ENCODE measurements around the gene TLR6.

Gene TLR6

GRCh38 chr4:38868059-38868960, 11.7 kb upstream of the TLR6 start:
- no peak for DNase-seq

- no peak for DNase-seq
Observed at GRCh38 chr4:38867478-38868058, 11.0 kb upstream of the TLR6 start, which contains the start of gene FAM114A1. TSS of gene FAM114A1 (plus strand) at chr4:38867806. CDS start at chr4:38878079, 10,273 bp downstream.

DNA sequence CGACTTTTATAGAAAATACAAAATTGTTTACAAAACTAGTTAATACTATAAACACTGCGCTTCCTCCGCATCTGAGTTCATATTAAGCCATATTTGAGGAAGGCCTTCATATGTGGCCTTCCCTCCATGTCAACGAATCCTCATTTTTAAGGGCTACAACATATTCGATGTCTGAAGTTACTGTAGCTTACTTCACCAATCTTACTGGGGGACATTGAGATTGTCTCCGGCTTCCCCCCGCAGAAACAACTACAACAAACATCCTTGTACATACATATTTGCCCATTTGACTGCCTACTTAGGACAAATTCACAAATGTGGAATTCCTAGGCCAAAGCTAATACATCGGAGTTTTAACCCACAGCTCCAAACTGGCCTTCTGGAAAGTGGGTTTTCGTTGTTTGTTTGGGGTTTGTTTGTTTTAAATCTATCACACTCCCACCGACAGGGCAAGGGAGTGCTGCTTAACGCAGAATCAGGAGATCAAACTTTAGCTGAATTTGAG, 10.4 kb upstream of the TLR6 start:
- no peak for DNase-seq

DNA sequence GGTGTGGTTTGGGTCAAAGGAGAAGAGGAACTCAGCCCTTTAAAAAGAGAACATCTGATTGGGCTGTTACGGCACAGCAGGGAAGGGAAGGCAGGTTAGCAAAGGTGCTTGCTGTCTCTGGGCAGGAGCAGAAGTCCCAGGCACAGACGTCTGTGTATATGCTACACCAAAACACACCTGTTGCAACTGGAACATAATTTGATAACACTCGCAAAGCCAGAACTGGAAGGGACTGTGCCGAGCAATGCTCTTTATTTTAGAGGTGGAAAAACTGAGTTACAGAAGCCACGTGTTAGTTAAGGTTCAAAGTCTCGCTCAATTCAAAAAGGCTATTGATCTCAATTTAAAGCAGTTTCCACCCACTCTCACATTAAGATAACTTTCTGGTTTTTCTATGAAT, 8.8 kb upstream of the TLR6 start:
- DNase-seq, result no peak

DNA sequence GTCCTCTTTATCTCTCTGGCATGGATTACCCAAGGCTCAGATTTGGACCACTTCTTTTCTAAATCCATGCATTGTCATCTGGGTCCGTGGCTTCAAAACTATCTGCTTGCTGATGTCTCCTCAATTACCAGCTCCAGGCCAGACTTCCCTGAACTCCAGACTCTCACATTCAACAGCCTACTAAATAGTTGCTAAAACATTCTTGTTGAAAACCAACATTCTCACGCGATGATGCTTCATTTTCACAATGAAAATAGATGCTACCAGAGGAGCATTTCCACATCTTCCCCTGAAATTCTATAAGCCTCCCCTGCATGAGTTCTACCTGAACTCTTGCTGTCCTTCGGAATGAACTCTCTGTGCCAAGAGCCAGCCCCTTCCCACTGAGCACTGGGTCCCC, 5.2 kb upstream of the TLR6 start:
- DNase-seq, result no peak

- DNase-seq, result no peak
Observed at GRCh38 chr4:38860788-38861424, 4.3 kb upstream of the TLR6 start.

GRCh38 chr4:38859501-38859900, 2.9 kb upstream of the TLR6 start:
- no peak for DNase-seq

GRCh38 chr4:38858097-38858420, 1.4 kb upstream of the TLR6 start:
- no peak for DNase-seq

GRCh38 chr4:38857354-38858096, 908 bp upstream of the TLR6 start:
- DNase-seq, result no peak

DNA sequence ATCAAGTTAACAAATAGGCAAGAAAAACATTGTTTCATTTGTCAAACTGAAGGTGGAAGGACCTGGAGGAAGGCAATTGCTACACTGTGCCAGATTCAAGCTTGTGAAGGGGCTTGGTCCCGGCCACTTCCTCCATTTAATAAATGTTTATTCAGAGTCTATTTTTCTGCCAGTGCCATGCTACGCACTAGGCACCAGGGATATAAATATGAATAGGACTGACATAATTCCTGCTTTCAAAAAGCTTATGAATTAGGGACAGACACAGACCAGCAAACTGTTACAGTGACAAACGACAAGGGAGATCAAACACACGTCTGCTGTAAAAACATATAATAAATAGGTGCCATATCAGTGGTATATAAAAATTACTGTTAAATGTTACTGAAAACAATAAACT, 571 bp downstream of the TLR6 start:
- DNase-seq, result no peak

- DNase-seq, result no peak
Observed at GRCh38 chr4:38855466-38855865, 1.2 kb downstream of the TLR6 start.

DNA sequence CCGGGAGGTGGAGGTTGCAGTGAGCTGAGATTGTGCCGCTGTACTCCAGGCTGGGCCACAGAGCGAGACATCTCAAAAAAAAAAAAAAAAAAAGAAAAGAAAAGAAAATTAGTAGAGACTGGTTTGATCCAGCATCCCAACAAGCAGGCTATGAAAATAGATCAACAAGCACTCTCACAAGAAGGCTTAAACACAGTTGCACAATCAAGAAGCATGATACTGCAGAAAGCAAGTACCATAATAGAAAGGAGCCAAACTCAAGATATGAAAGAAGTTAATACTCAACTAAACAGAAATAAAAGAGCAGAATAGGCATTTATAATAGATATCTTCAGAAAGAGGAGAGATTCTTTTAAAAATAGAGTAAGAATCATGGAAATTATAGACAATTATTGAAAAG, 10.6 kb downstream of the TLR6 start:
- DNase-seq, result no peak

DNA sequence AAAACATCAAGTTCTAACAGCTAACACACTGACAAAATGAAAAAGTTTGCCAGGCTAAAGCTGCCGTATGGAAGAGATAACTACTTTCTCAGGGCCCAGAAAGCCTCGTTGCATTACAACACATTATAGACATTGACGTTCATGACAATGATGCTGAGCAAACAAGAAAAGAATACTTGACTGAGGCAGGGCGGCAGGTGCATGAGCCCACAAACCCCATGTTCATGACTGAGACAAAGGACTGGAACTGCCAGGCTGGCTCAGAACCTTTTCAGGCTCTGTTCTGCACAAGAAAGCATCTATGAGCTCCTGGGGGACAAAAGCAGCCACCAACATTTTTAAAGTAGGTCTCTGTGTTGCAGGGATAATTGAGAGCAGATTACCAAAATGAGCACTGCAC, 13.6 kb downstream of the TLR6 start:
- DNase-seq, result no peak

GRCh38 chr4:38837849-38838248, 18.8 kb downstream of the TLR6 start:
- DNase-seq, result no peak

GRCh38 chr4:38837334-38837733, 19.3 kb downstream of the TLR6 start:
- DNase-seq, result no peak

GRCh38 chr4:38834570-38834969, 22.0 kb downstream of the TLR6 start:
- no peak for DNase-seq

DNA sequence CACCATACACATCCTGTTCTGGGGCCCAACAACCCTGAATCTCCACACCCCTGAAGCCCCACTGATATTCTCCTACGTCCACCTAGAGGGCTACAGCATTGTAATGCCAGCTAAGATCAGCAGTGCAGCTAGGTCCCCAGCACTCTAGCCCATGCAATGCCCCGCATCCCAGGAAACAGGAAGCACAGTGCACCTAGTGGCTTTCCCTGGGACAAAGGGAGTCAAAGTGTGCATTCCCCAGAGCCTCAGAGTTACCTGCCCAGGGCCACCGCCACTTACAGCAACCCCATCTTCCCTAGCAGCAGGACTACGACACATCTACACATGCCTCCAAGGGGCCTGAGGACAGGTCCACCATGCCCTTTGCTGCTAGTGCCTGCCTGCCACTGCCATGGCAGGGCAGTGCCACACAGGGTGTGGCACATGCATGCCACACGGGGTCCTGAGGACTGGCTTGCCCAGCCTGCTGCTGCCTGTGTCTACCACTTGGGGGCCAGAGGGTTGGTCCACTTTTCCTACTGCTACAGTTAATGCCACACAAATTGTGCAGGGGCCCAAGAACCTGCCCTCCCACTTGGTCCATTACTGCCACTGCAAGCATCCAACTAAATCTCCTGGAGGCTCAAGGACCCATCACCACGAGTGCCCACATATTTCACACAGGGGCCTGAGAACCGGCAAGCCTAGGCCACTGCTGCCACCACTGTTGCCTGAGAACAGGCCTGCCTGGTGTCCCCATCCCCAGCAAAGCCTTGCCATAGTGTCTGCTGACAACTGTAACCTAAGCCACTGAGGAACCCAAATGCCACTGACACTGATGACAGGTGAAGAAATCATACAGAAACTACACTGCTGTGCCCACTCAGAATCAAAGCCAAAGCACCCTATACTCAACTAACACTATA, 23.7 kb downstream of the TLR6 start:
- DNase-seq, result no peak

GRCh38 chr4:38832206-38832605, 24.4 kb downstream of the TLR6 start:
- no peak for DNase-seq

GRCh38 chr4:38831653-38832052, 25.0 kb downstream of the TLR6 start:
- DNase-seq, result no peak

DNA sequence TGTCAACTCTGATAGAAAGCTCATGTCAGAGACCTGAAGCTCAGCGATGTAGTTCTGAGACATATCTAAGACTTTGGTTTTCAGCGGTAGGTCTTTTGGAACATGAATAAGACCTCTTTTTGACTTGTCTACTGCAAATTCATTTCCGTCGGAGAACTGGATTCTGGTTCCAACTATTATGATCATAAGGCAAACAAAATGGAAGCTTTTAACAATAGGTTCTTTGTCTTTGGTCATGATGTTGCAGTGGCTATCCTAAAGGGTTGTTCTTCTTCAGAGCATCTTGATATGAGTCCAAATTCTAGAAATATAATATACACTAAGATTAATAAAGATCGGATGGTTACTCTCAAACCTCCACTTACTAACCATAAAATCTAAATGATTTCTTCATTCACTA, 27.4 kb downstream of the TLR6 start:
- no peak for DNase-seq

- no peak for DNase-seq
Observed at GRCh38 chr4:38823766-38824165, 32.9 kb downstream of the TLR6 start.

DNA sequence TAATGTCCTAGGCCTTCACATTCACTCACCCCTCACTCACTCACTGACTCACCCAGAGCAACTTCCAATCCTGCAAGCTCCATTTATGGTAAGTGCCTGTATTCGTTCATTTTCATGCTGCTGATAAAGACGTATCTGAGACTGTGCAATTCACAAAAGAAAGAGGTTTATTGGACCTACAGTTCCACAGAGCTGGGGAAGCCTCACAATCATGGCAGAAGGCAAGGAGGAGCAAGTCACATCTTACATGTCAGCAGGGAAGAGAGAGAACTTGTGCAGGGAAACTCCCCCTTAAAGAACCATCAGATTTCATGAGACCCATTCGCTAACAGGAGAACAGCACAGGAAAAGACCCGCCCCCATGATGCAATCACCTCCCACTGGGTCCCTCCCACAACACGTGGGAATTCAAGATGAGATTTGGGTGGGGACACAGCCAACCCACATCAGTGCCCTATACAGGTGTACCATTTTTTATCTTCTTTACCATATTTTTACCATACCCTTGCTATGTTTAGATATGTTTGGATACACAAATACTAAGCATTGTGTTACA, 33.8 kb downstream of the TLR6 start:
- no peak for DNase-seq
